CD8-positive, alpha-beta memory T cell (primary cell): Measurements from ENCODE around the gene SORCS2. TPM values are rescaled to one million over a fixed set of nuclear protein-coding genes. Genes with fewer than 3 reads are reported as not detected.

ENCODE experiments used
- CTCF ChIA-PET: fragments of 350-600 bp; sonication (Branson Sonifier 250); formaldehyde crosslinking; loops from one replicate; lab custom pipeline; 2021; ENCODE audit warnings: antibody characterized with exemption; lab: Charles Lee
- POLR2A ChIA-PET: fragments of 350-600 bp; sonication (Branson Sonifier 250); formaldehyde crosslinking; loops from one replicate; lab custom pipeline; 2021; ENCODE audit warnings: antibody characterized with exemption; lab: Charles Lee
- DNase-seq, 5 donors: peaks; one replicate each; pipeline versions ENCODE4 v3.0.0 to v3.0.0-alpha.2; 2020 to 2022; ENCODE audit warnings: mixed read lengths in 1 of 5
- H3K27ac ChIP-seq: one replicate; pipeline ENCODE4 v1.7.0; 2013; ENCODE audit warnings: low read depth, mild to moderate bottlenecking, low read length, moderate library complexity
- H3K27me3 ChIP-seq: 2 replicates; pipeline ENCODE4 v1.7.0; 2013; ENCODE audit warnings: low read length, mild to moderate bottlenecking; ENCODE audit not compliant: insufficient read depth, poor library complexity, severe bottlenecking
- H3K36me3 ChIP-seq: 2 replicates; pipeline ENCODE4 v1.7.0; 2013; ENCODE audit warnings: mild to moderate bottlenecking, low read length, moderate library complexity; ENCODE audit not compliant: insufficient read depth
- H3K4me1 ChIP-seq: 2 replicates; pipeline ENCODE4 v1.7.0; 2013; ENCODE audit warnings: mild to moderate bottlenecking, low read length, moderate library complexity; ENCODE audit not compliant: insufficient read depth
- H3K4me3 ChIP-seq: 2 replicates; pipeline ENCODE4 v1.7.0; 2013; ENCODE audit warnings: mild to moderate bottlenecking, low read length
- H3K9me3 ChIP-seq: 2 replicates; pipeline ENCODE4 v1.7.0; 2013; ENCODE audit warnings: mild to moderate bottlenecking, low read length
- H3K27ac Mint-ChIP-seq, 8 donors: one replicate each; pipeline ENCODE4 v1.8.0; 2020 to 2021; ENCODE audit warnings: mixed read lengths in 8 of 8, mild to moderate bottlenecking in 6 of 8, inconsistent platforms in 3 of 8, moderate library complexity in 3 of 8
- H3K27me3 Mint-ChIP-seq, 2 donors: one replicate each; pipeline ENCODE4 v1.8.0; 2020 to 2021; ENCODE audit warnings: mixed read lengths in 2 of 2, mild to moderate bottlenecking in 1 of 2, moderate library complexity in 1 of 2
- H3K36me3 Mint-ChIP-seq, 3 donors: one replicate each; pipeline ENCODE4 v1.8.0; 2020 to 2021; ENCODE audit warnings: mixed read lengths in 3 of 3, inconsistent platforms in 1 of 3, mild to moderate bottlenecking in 1 of 3
- H3K4me1 Mint-ChIP-seq, 3 donors: one replicate each; pipeline ENCODE4 v1.8.0; 2020 to 2021; ENCODE audit warnings: mixed read lengths in 3 of 3, inconsistent platforms in 1 of 3, mild to moderate bottlenecking in 1 of 3
- H3K4me3 Mint-ChIP-seq, 7 donors: one replicate each; pipeline ENCODE4 v1.8.0; 2020 to 2021; ENCODE audit warnings: mixed read lengths in 7 of 7, mild to moderate bottlenecking in 6 of 7, moderate library complexity in 4 of 7, inconsistent platforms in 2 of 7
- H3K9me3 Mint-ChIP-seq, 5 donors: one replicate each; pipeline ENCODE4 v1.8.0; 2020 to 2022; ENCODE audit warnings: mixed read lengths in 5 of 5, mild to moderate bottlenecking in 3 of 5, moderate library complexity in 2 of 5, inconsistent platforms in 1 of 5
- polyA plus RNA-seq: library from polyadenylated mRNA; unstranded; fragments of 300-500 nt; fragmentation: Illumina TruSeq; gene quantifications from one replicate; pipeline ENCODE4 v1.2.3, GENCODE V29; 2021
- total RNA-seq, 2 experiments: library from RNA; stranded (reverse); gene quantifications; one replicate each; pipeline ENCODE4 v1.2.3, GENCODE V29; 2021

SORCS2 gene
- total and polyA plus RNA-seq, 3 experiments from 2014 or later = not detected

GRCh38 chr4:7480423-7480822, 288.1 kb downstream of the SORCS2 start:
- ChIA-PET CTCF (no interaction called here), POLR2A (no interaction called here)
- Histone ChIP-seq H3K27ac (no peak overlapping the region), H3K9me3 (no peaks in the 10 kb centered on the region), H3K4me3 (no peak overlapping the region), H3K27me3 (no peaks in the 10 kb centered on the region), H3K4me1 (no peaks in the 10 kb centered on the region), H3K36me3 (no peaks in the 10 kb centered on the region)
- DNase-seq = no peak
- Mint-ChIP-seq H3K36me3 (no peaks in the 10 kb centered on the region), H3K4me3 (no peak overlapping the region), H3K9me3 (peaks cover 0 to 3% (median 0%) of the 10 kb centered on the region in 5 donors), H3K27ac (no peak overlapping the region), H3K27me3 (peaks cover 0 to 2% of the 10 kb centered on the region in 2 donors), H3K4me1 (no peaks in the 10 kb centered on the region)

GRCh38 chr4:7481227-7481626, 288.9 kb downstream of the SORCS2 start:
- H3K9me3 ChIP-seq = no peaks in the 10 kb centered on the region
- H3K36me3 Mint-ChIP-seq = no peaks in the 10 kb centered on the region
- POLR2A ChIA-PET = no interaction called here

GRCh38 chr4:7485096-7485495, 292.8 kb downstream of the SORCS2 start:
- CTCF ChIA-PET = no interaction called here

More at GRCh38 chr4:7481227-7481626, 288.9 kb downstream of the SORCS2 start:
- Mint-ChIP-seq H3K4me1 (no peaks in the 10 kb centered on the region), H3K27me3 (peaks cover 0 to 2% of the 10 kb centered on the region in 2 donors), H3K27ac (no peak overlapping the region), H3K4me3 (no peak overlapping the region), H3K9me3 (peaks cover 0 to 3% (median 0%) of the 10 kb centered on the region in 5 donors)
- DNase-seq = no peak
- Histone ChIP-seq H3K27me3 (no peaks in the 10 kb centered on the region), H3K36me3 (no peaks in the 10 kb centered on the region), H3K4me1 (no peaks in the 10 kb centered on the region), H3K27ac (no peak overlapping the region), H3K4me3 (no peak overlapping the region)
- CTCF ChIA-PET = no interaction called here

GRCh38 chr4:7486101-7486500, 293.8 kb downstream of the SORCS2 start:
- H3K4me1 ChIP-seq = no peaks in the 10 kb centered on the region
- Mint-ChIP-seq H3K27ac (no peak overlapping the region), H3K9me3 (peaks cover 0 to 3% (median 0%) of the 10 kb centered on the region in 5 donors), H3K27me3 (peaks cover 0 to 31% of the 10 kb centered on the region in 2 donors), H3K36me3 (no peaks in the 10 kb centered on the region), H3K4me1 (no peaks in the 10 kb centered on the region), H3K4me3 (no peak overlapping the region)
- no peak for DNase-seq
- H3K27me3 ChIP-seq = peaks cover 4% of the 10 kb centered on the region
- POLR2A ChIA-PET = no interaction called here
- H3K4me3 ChIP-seq = no peak overlapping the region
- no peak overlapping the region for H3K27ac ChIP-seq
- no peaks in the 10 kb centered on the region for H3K9me3 ChIP-seq
- H3K36me3 ChIP-seq = no peaks in the 10 kb centered on the region
- CTCF ChIA-PET = no interaction called here

More at GRCh38 chr4:7485096-7485495, 292.8 kb downstream of the SORCS2 start:
- no peak overlapping the region for H3K4me3 ChIP-seq
- POLR2A ChIA-PET = no interaction called here
- Mint-ChIP-seq H3K36me3 (no peaks in the 10 kb centered on the region), H3K4me1 (no peaks in the 10 kb centered on the region), H3K4me3 (no peak overlapping the region), H3K27me3 (peaks cover 0 to 28% of the 10 kb centered on the region in 2 donors), H3K9me3 (peaks cover 0 to 3% (median 0%) of the 10 kb centered on the region in 5 donors), H3K27ac (no peak overlapping the region)
- H3K9me3 ChIP-seq = no peaks in the 10 kb centered on the region
- H3K27me3 ChIP-seq = peaks cover 4% of the 10 kb centered on the region
- no peak overlapping the region for H3K27ac ChIP-seq
- no peak for DNase-seq
- no peaks in the 10 kb centered on the region for H3K4me1 ChIP-seq
- H3K36me3 ChIP-seq = no peaks in the 10 kb centered on the region

- no peaks in the 10 kb centered on the region for H3K9me3 ChIP-seq
- CTCF ChIA-PET = no interaction called here
- no peaks in the 10 kb centered on the region for H3K36me3 ChIP-seq
- H3K27ac Mint-ChIP-seq = no peak overlapping the region
- peaks cover 0 to 32% of the 10 kb centered on the region in 2 donors for H3K27me3 Mint-ChIP-seq
- no peak overlapping the region for H3K27ac ChIP-seq
- no peak overlapping the region for H3K4me3 ChIP-seq
- H3K4me1 ChIP-seq = no peaks in the 10 kb centered on the region
- DNase-seq = no peak
- H3K36me3 Mint-ChIP-seq = no peaks in the 10 kb centered on the region
- peaks cover 0 to 3% (median 0%) of the 10 kb centered on the region in 5 donors for H3K9me3 Mint-ChIP-seq
- peaks cover 4% of the 10 kb centered on the region for H3K27me3 ChIP-seq
- POLR2A ChIA-PET = no interaction called here
- no peaks in the 10 kb centered on the region for H3K4me1 Mint-ChIP-seq
- no peak overlapping the region for H3K4me3 Mint-ChIP-seq
These were observed 295.2 kb downstream of the SORCS2 start for GRCh38 chr4:7487502-7487901.

DNA sequence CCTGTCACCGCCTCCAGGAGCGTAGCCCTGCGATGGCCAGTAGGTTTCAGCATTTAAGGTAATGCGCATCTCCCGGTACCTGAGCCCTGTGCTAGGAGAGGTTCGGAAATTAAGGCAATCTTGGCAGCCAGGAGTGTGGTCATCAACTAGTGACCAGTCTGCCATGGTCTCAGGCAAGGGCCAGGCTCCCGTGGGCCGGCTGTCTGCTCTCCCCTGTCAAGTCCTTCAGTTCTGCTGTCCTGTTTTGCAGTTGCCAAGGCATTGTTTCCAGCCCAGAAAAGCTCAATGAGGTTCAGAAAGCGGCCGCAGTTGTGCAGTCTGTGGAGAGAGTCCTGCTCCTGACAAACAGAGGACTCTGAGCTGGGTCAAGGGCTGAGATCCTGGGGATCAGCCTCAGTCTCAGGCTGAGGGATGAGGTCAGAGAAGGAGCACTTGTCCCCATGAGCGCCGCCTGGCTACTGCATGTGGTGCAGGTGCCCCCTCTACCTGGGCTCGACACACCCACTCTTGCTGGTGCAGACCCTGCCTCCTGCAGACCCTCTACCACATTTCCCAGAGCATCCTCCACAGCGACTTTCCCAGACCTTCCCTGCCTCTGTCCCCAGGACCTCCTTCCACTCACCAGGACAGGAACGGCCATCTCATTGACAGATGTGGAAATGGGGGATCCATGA, 295.8 kb downstream of the SORCS2 start:
- no peaks in the 10 kb centered on the region for H3K9me3 ChIP-seq
- no peaks in the 10 kb centered on the region for H3K4me1 ChIP-seq
- H3K27ac Mint-ChIP-seq = no peak overlapping the region
- no peak overlapping the region for H3K4me3 Mint-ChIP-seq
- H3K27me3 Mint-ChIP-seq = peaks cover 0 to 32% of the 10 kb centered on the region in 2 donors
- H3K36me3 Mint-ChIP-seq = no peaks in the 10 kb centered on the region
- no peaks in the 10 kb centered on the region for H3K4me1 Mint-ChIP-seq
- POLR2A ChIA-PET = no interaction called here
- H3K9me3 Mint-ChIP-seq = peaks cover 0 to 3% (median 0%) of the 10 kb centered on the region in 5 donors
- H3K36me3 ChIP-seq = no peaks in the 10 kb centered on the region
- H3K4me3 ChIP-seq = no peak overlapping the region
- no peak overlapping the region for H3K27ac ChIP-seq
- CTCF ChIA-PET = no interaction called here
- no peak for DNase-seq
- H3K27me3 ChIP-seq = peaks cover 4% of the 10 kb centered on the region

DNA sequence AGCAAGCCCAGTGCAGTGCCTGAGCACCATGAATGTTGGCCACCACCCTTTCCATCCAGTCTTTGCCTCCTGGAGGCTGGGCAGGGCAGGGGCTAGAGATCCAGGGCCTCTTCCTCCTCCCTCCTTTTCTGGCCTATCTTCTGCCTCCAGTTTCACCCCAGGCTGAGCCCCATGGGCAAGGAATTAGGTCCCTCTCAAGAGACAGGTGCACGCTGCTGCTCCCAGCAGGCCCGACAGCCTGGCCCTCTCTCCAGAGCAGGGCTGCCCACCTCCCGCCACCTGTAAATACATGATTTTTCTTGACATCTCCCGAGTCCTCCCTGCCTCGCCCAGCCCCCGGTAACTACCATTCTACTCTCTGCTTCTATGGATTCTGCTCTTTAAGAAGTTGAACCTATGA, 299.6 kb downstream of the SORCS2 start:
- ChIA-PET CTCF (no interaction called here), POLR2A (no interaction called here)
- no peak overlapping the region for H3K27ac Mint-ChIP-seq
- H3K27me3 Mint-ChIP-seq = peaks cover 3 to 30% of the 10 kb centered on the region in 2 donors
- Histone ChIP-seq H3K27ac (no peak overlapping the region), H3K9me3 (no peaks in the 10 kb centered on the region), H3K27me3 (peaks cover 4% of the 10 kb centered on the region), H3K4me3 (no peak overlapping the region), H3K36me3 (no peaks in the 10 kb centered on the region), H3K4me1 (no peaks in the 10 kb centered on the region)
- H3K9me3 Mint-ChIP-seq = peaks cover 0 to 3% (median 0%) of the 10 kb centered on the region in 5 donors
- no peak for DNase-seq
- H3K4me1 Mint-ChIP-seq = no peaks in the 10 kb centered on the region
- no peak overlapping the region for H3K4me3 Mint-ChIP-seq
- no peaks in the 10 kb centered on the region for H3K36me3 Mint-ChIP-seq

DNA sequence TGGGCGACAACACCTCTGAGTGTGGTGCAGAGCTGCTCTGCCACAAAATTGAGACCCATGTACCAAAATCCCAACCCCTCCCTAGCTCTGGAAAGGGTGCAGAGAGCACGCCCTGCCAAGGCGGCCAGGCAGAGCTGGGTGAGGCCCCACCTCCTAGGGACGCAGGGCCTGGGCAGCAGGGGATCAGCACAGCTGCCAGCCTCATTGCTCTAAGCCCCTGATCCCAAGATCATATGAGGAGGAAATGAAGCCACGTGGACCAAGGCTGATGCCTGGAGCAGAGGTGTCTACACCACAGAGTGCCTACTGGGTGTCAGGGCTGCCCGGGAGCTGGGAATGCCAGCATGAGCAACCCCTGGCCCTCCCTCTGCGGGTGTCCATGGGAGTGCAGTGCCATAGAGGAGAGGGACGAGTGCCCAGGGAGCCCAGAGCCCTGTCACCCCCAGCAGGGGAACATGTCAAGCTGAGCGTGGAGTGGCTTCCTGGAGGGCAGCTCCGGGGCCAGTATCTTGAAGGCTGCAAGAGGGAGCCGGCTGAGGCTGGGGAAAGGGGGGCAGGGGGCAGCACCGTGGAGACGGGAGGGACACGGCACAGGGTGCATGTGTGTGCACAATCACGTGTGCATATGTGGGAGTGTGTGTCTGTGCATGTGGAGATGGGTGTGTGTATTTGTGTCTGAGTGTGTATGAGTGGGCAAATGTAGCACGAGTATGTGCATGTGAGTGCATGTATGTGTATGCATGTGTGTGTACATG, 306.3 kb downstream of the SORCS2 start:
- Mint-ChIP-seq H3K9me3 (peaks cover 0 to 3% (median 0%) of the 10 kb centered on the region in 5 donors), H3K27ac (no peak overlapping the region), H3K36me3 (no peaks in the 10 kb centered on the region), H3K27me3 (peaks cover 8 to 20% of the 10 kb centered on the region in 2 donors), H3K4me1 (no peaks in the 10 kb centered on the region), H3K4me3 (no peak overlapping the region)
- Histone ChIP-seq H3K9me3 (no peaks in the 10 kb centered on the region), H3K27ac (no peak overlapping the region), H3K4me1 (no peaks in the 10 kb centered on the region), H3K36me3 (no peaks in the 10 kb centered on the region), H3K27me3 (no peaks in the 10 kb centered on the region), H3K4me3 (no peak overlapping the region)
- DNase-seq = no peak
- ChIA-PET POLR2A (no interaction called here), CTCF (no interaction called here)
